ENCODE data around the gene CYREN. TPM values are rescaled to one million over a fixed set of nuclear protein-coding genes. Genes with fewer than 3 reads are reported as not detected.

CYREN gene
- total and polyA plus RNA-seq, 2 of the 13 experiments (the other 11 are each of a cell fraction or from before 2014, with no cell fraction given) = 20.7 to 60.7 TPM

DNA sequence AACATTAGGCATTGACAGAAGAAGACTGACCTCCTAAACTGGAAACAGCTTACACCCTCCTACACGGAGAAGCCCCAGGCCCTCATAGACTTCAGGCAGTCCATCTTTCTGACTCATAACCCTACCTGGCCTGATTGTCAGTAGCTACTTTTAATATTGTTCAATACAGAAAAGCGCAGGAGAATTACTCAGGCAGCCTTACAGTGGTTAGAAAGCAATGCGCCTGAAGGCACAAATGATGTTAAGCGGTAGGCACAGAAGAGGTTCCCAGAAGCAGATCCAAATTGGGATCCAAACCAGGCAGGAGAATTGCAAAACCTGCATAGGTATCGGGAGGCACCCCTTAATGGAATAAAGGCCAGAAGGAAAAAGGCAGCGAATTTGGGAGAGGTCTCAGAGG lies 5.4 kb upstream of the CYREN start (continued):
- TF ChIP-seq, protein P1, sequence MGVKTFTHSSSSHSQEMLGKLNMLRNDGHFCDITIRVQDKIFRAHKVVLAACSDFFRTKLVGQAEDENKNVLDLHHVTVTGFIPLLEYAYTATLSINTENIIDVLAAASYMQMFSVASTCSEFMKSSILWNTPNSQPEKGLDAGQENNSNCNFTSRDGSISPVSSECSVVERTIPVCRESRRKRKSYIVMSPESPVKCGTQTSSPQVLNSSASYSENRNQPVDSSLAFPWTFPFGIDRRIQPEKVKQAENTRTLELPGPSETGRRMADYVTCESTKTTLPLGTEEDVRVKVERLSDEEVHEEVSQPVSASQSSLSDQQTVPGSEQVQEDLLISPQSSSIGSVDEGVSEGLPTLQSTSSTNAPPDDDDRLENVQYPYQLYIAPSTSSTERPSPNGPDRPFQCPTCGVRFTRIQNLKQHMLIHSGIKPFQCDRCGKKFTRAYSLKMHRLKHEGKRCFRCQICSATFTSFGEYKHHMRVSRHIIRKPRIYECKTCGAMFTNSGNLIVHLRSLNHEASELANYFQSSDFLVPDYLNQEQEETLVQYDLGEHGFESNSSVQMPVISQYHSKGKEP (CRISPR knock-in tag; IDR thresholded peaks at IDR 0.05) = no peak

DNA sequence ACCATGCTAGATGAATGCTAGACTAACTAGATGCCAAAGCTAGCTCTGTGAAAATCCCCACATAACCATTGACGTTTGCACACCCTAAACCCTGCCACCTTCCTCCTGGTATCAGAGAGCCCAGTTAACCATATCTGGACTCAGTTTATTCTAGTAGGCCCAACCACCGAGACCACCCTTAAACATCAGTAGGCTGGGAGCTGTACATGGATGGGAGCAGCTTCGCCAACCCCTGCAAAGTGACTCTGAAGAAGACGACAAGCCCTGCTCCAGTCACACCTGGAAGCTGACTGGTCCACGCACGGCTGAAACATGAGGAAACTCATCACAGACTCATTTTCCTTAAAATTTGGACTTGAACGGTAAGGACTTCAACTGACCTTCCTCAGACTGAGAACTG lies 4.4 kb upstream of the CYREN start:
- POLR2A ChIA-PET = interaction anchor here (1.0 kb wide), 1 partner anchor 36 kb away, joined by 3 read pairs; the partner anchor contains the start of gene WDR91
- Histone ChIP-seq H4K20me1 (ENCODE audit: insufficient read depth, low read length) (peaks cover 5% of the 10 kb centered on the region; the same call in 1 of the 2 replicates), H3K9ac (ENCODE audit: insufficient read depth, low read depth, low read length) (no peak overlapping the region), H2AFZ (ENCODE audit: low read length) (no peak overlapping the region), H3K4me2 (ENCODE audit: low read depth, low read length) (peak overlapping the region; percentile 52), H3K27ac (ENCODE audit: extremely low read length, insufficient read depth, low read length) (no peak overlapping the region), H3K9me3 (ENCODE audit: low read length) (peaks cover 12% of the 10 kb centered on the region), H3K4me3 (replicated peaks in 1 of 3; ENCODE audit: insufficient read depth in 1 of 3, low read depth in 2 of 3, low read length in 3 of 3) (no peak overlapping the region), H3K36me3 (replicated peaks in 1 of 2; ENCODE audit: control insufficient read depth in 1 of 2, insufficient read depth in 2 of 2, low read length in 2 of 2) (peaks cover 9 to 47% of the 10 kb centered on the region in 2 experiments), H3K79me2 (ENCODE audit: insufficient read depth, low read length) (peaks cover 54% of the 10 kb centered on the region), H3K4me1 (ENCODE audit: insufficient read depth, low read length) (peaks cover 43% of the 10 kb centered on the region), H3K27me3 (ENCODE audit: control insufficient read depth in 1 of 2, insufficient read depth in 2 of 2, low read length in 2 of 2) (no peaks in the 10 kb centered on the region; a peak in 1 of 5 replicates)
- ATAC-seq = no peak
- TF ChIP-seq, protein P2, sequence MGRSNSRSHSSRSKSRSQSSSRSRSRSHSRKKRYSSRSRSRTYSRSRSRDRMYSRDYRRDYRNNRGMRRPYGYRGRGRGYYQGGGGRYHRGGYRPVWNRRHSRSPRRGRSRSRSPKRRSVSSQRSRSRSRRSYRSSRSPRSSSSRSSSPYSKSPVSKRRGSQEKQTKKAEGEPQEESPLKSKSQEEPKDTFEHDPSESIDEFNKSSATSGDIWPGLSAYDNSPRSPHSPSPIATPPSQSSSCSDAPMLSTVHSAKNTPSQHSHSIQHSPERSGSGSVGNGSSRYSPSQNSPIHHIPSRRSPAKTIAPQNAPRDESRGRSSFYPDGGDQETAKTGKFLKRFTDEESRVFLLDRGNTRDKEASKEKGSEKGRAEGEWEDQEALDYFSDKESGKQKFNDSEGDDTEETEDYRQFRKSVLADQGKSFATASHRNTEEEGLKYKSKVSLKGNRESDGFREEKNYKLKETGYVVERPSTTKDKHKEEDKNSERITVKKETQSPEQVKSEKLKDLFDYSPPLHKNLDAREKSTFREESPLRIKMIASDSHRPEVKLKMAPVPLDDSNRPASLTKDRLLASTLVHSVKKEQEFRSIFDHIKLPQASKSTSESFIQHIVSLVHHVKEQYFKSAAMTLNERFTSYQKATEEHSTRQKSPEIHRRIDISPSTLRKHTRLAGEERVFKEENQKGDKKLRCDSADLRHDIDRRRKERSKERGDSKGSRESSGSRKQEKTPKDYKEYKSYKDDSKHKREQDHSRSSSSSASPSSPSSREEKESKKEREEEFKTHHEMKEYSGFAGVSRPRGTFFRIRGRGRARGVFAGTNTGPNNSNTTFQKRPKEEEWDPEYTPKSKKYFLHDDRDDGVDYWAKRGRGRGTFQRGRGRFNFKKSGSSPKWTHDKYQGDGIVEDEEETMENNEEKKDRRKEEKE (IDR thresholded peaks at IDR 0.05) = no peak
- TF ChIP-seq ZKSCAN1 (IDR thresholded peaks at IDR 0.05; ENCODE audit: low read length) = no peak
- no peak for TF ChIP-seq ZNF501 (CRISPR knock-in tag; IDR thresholded peaks at IDR 0.05)
- no peak for TF ChIP-seq NFE2L2 (IDR thresholded peaks at IDR 0.05; ENCODE audit: low read length)
- no peak for TF ChIP-seq ARID4A (CRISPR knock-in tag; IDR thresholded peaks at IDR 0.05; ENCODE audit: borderline replicate concordance)
- TF ChIP-seq ZBTB8A (CRISPR knock-in tag; IDR thresholded peaks at IDR 0.05; ENCODE audit: borderline replicate concordance, low read depth) = no peak
- no peak for TF ChIP-seq MAF1 (CRISPR knock-in tag; IDR thresholded peaks at IDR 0.05; ENCODE audit: borderline replicate concordance)
- no peak for TF ChIP-seq PHB2 (IDR thresholded peaks at IDR 0.05; ENCODE audit: partially characterized antibody)
- BruUV-seq (replicated peaks) = no TSS peak
- FAIRE-seq = no peak
- intact Hi-C loops (cut with micrococcal nuclease; ENCODE audit: unreplicated experiment) = loop anchor here (5.0 kb wide), 1 partner anchor 283 kb away; no protein-coding TSS in a partner anchor
- CTCF ChIA-PET (ENCODE audit: low intra/inter-chr PET ratio, low total read pairs) = no interaction called here
- DNase-seq (ENCODE audit: low spot score) = no peak
- 92% methylated on average over 7 of the region's 7 CpGs for WGBS (ENCODE audit: low lambda C conversion rate)
- in situ Hi-C loops (cut with HindIII; ENCODE audit: extremely low pct_ligation_motif_present, low pct_unique_long_range_greater_than_20kb) = loop anchor here (5.0 kb wide), 1 partner anchor 37 kb away; the partner anchor contains the start of gene WDR91
